Measurements from ENCODE around the gene ST7L. TPM values are rescaled to one million over a fixed set of nuclear protein-coding genes. Genes with fewer than 3 reads are reported as not detected.
"Not testable (repeated sequence)": the region's sequence is repeated elsewhere in the genome, so short reads cannot be mapped to it uniquely, and the experiment has no call there.

ST7L gene
- total RNA-seq, 1 donor from 2014 or later: 12.6 TPM

GRCh38 chr1:112493351-112493750 lies 125.6 kb downstream of the ST7L start:
- no peak overlapping the region for H3K27ac ChIP-seq (replicated peaks)
- H3K4me3 ChIP-seq: no peak overlapping the region
- H3K27me3 ChIP-seq (ENCODE audit: low read depth): no peaks in the 10 kb centered on the region
- TF ChIP-seq CTCF (IDR thresholded peaks at IDR 0.05; ENCODE audit: borderline replicate concordance): no peak
- no peak for DNase-seq
- intact Hi-C loops (cut with micrococcal nuclease): no loop called here
- no peaks in the 10 kb centered on the region for H3K9me3 ChIP-seq (replicated peaks)
- H3K4me1 ChIP-seq: no peaks in the 10 kb centered on the region
- no peaks in the 10 kb centered on the region for H3K36me3 ChIP-seq

GRCh38 chr1:112492076-112492475 lies 126.9 kb downstream of the ST7L start:
- H3K27me3 ChIP-seq (ENCODE audit: low read depth): no peaks in the 10 kb centered on the region
- no peak overlapping the region for H3K27ac ChIP-seq (replicated peaks)
- intact Hi-C loops (cut with micrococcal nuclease): no loop called here
- no peak for TF ChIP-seq CTCF (IDR thresholded peaks at IDR 0.05; ENCODE audit: borderline replicate concordance)
- no peaks in the 10 kb centered on the region for H3K4me1 ChIP-seq
- no peak for DNase-seq
- no peak overlapping the region for H3K4me3 ChIP-seq
- H3K9me3 ChIP-seq (replicated peaks): no peaks in the 10 kb centered on the region
- no peaks in the 10 kb centered on the region for H3K36me3 ChIP-seq

GRCh38 chr1:112488141-112488540 lies 130.8 kb downstream of the ST7L start:
- no peaks in the 10 kb centered on the region for H3K9me3 ChIP-seq (replicated peaks)
- no peak for DNase-seq
- no peaks in the 10 kb centered on the region for H3K27me3 ChIP-seq (ENCODE audit: low read depth)
- H3K27ac ChIP-seq (replicated peaks): no peak overlapping the region
- H3K36me3 ChIP-seq: no peaks in the 10 kb centered on the region
- no peak overlapping the region for H3K4me3 ChIP-seq
- intact Hi-C loops (cut with micrococcal nuclease): no loop called here
- TF ChIP-seq CTCF (IDR thresholded peaks at IDR 0.05; ENCODE audit: borderline replicate concordance): no peak
- no peaks in the 10 kb centered on the region for H3K4me1 ChIP-seq

GRCh38 chr1:112487686-112488085 lies 131.3 kb downstream of the ST7L start:
- H3K27me3 ChIP-seq (ENCODE audit: low read depth); DNase-seq; H3K9me3 ChIP-seq (replicated peaks); H3K4me3 ChIP-seq; intact Hi-C loops (cut with micrococcal nuclease); H3K36me3 ChIP-seq; H3K27ac ChIP-seq (replicated peaks); H3K4me1 ChIP-seq: not testable (repeated sequence)

GRCh38 chr1:112486063-112486462 lies 132.9 kb downstream of the ST7L start:
- H3K27ac ChIP-seq (replicated peaks); H3K36me3 ChIP-seq; H3K27me3 ChIP-seq (ENCODE audit: low read depth); intact Hi-C loops (cut with micrococcal nuclease); H3K4me3 ChIP-seq; DNase-seq; H3K9me3 ChIP-seq (replicated peaks); H3K4me1 ChIP-seq: not testable (repeated sequence)

DNA sequence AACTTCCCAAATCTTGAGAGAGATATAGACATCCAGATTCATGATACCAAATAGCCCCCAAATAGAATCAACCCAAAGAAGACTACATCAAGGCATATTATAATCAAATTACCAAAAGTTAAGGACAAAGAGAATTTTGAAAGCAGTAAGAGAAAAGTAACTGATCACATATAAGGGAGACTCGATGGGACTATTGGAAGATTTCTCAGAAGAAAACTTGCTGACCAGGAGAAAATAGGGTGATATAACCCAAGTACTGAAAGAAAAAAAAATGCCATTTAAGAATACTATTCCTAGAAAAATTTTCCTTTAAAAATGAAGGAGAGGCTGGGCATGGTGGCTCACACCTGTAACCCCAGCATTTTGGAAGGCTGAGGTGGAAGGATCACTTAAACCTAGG lies 140.6 kb downstream of the ST7L start:
- H3K4me3 ChIP-seq: no peak overlapping the region
- no peak overlapping the region for H3K27ac ChIP-seq (replicated peaks)
- peaks cover 12% of the 10 kb centered on the region for H3K36me3 ChIP-seq
- peaks cover 41% of the 10 kb centered on the region for H3K9me3 ChIP-seq (replicated peaks)
- no peaks in the 10 kb centered on the region for H3K4me1 ChIP-seq
- no peak for TF ChIP-seq CTCF (IDR thresholded peaks at IDR 0.05; ENCODE audit: borderline replicate concordance)
- intact Hi-C loops (cut with micrococcal nuclease): no loop called here
- no peak for DNase-seq
- H3K27me3 ChIP-seq (ENCODE audit: low read depth): no peaks in the 10 kb centered on the region

DNA sequence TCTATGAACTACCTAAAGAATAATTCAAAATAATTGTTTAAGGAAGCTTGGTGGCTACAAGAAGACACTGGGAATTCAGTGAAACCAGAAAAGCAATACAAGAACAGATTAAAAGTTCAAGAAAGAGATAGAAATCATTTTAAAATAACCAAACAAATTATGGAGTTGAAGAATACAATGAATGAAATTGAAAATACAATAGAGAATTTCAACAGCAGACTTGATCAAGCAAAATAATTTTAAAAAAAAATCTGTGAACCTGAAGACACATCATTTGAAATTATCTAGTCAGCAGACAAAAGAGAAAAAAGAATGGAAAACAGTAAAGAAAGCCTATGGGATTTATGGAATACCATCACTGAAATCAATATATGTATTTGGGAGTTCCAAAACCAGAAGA lies 141.4 kb downstream of the ST7L start:
- intact Hi-C loops (cut with micrococcal nuclease): no loop called here
- Histone ChIP-seq H3K4me3 (no peak overlapping the region), H3K27me3 (ENCODE audit: low read depth) (no peaks in the 10 kb centered on the region), H3K27ac (replicated peaks) (no peak overlapping the region), H3K9me3 (replicated peaks) (peaks cover 41% of the 10 kb centered on the region), H3K4me1 (no peaks in the 10 kb centered on the region), H3K36me3 (peaks cover 12% of the 10 kb centered on the region)
- DNase-seq: no peak
- no peak for TF ChIP-seq CTCF (IDR thresholded peaks at IDR 0.05; ENCODE audit: borderline replicate concordance)

All from left ventricle myocardium inferior (tissue), 1 donor.